Transverse colon (tissue), 4 donors: ENCODE measurements around the gene EDARADD. TPM values are rescaled to one million over a fixed set of nuclear protein-coding genes. Genes with fewer than 3 reads are reported as not detected.

ENCODE experiments used
- DNase-seq: peaks from one replicate; pipeline ENCODE4 v3.0.0-alpha.2; 2019
- H3K27ac ChIP-seq, 4 donors: fragments of 200-600 bp; sonication (generic); 2 replicates each; pipeline ENCODE4 v1.5.1; 2016 to 2018; ENCODE audit warnings: inconsistent platforms in 4 of 4
- H3K27me3 ChIP-seq: fragments of 200-600 bp; sonication (generic); 2 replicates; pipeline ENCODE4 v1.5.1; 2017; ENCODE audit warnings: inconsistent platforms
- H3K36me3 ChIP-seq, 4 donors: fragments of 200-600 bp; sonication (generic); 2 replicates each; pipeline ENCODE4 v1.5.1; 2017 to 2019; ENCODE audit warnings: inconsistent platforms in 4 of 4
- H3K4me1 ChIP-seq, 4 donors: fragments of 200-600 bp; sonication (generic); 2 replicates each; pipeline ENCODE4 v1.5.1; 2017 to 2020; ENCODE audit warnings: inconsistent platforms in 4 of 4
- H3K4me3 ChIP-seq, 4 donors: fragments of 200-600 bp; sonication (generic); 1 replicate in 1 of 4; 2 replicates in 3 of 4; pipeline versions ENCODE4 v1.5.1 to v1.6.1; 2017 to 2019; ENCODE audit warnings: inconsistent platforms in 4 of 4
- H3K9me3 ChIP-seq, 2 donors: fragments of 200-600 bp; sonication (generic); 2 replicates each; pipeline ENCODE4 v1.5.1; 2017 to 2019; ENCODE audit warnings: inconsistent platforms in 2 of 2
- CTCF ChIP-seq, 5 experiments: fragments of 200-600 bp in 3 of 5; fragments of 450-650 bp in 2 of 5; sonication (generic) in 3 of 5; IDR thresholded peaks; 1 replicate in 2 of 5; 2 replicates in 3 of 5; pipeline ENCODE4 v1.5.1; 2016 to 2017; ENCODE audit warnings: antibody characterized with exemption in 5 of 5, inconsistent platforms in 3 of 5, mild to moderate bottlenecking in 2 of 5, moderate library complexity in 1 of 5
- EP300 ChIP-seq: sonication (generic); formaldehyde crosslinking; IDR thresholded peaks from one replicate; pipeline ENCODE4 v1.6.1; 2017; ENCODE audit warnings: antibody characterized with exemption, low read depth
- POLR2A ChIP-seq: fragments of 450-650 bp; IDR thresholded peaks from one replicate; pipeline ENCODE4 v1.6.1; 2016; ENCODE audit warnings: antibody characterized with exemption, mild to moderate bottlenecking, moderate library complexity
- POLR2AphosphoS5 ChIP-seq, 3 donors: sonication (generic); formaldehyde crosslinking; IDR thresholded peaks; one replicate each; pipeline ENCODE4 v1.6.1; 2016; ENCODE audit warnings: antibody characterized with exemption in 3 of 3
- WGBS, 2 donors: methylation state at CpG; one replicate each; pipeline ENCODE4 v1.1.5; 2018; ENCODE audit warnings: low coverage in 1 of 2; 5-methylcytosine and 5-hydroxymethylcytosine counted together
- in situ Hi-C, 4 donors: fragments of 200-750 bp; cut with MboI; loops; one replicate each; pipeline versions ENCODE4 v1.15.0 to v1.15.1; 2017; ENCODE audit warnings: low sequenced_read_pairs in 3 of 4, low pct_ligation_motif_present in 1 of 4, low pct_unique_long_range_greater_than_20kb in 1 of 4
- intact Hi-C: fragments of 100-400 bp; cut with DNase I; formaldehyde crosslinking; loops from one replicate; pipeline ENCODE4 v1.15.1; 2023; ENCODE audit warnings: low total_unique reads
- total RNA-seq, 4 donors: library from RNA; depleted of rRNA; stranded (reverse); fragments of >200 nt; gene quantifications; one replicate each; pipeline ENCODE4 v1.1.0, GENCODE V29; 2016

The EDARADD gene
- total RNA-seq, 4 donors from 2014 or later: 0.27 to 0.79 TPM; not detected in 2

- Histone ChIP-seq H3K27ac (no peak overlapping the region), H3K9me3 (no peaks in the 10 kb centered on the region), H3K36me3 (no peaks in the 10 kb centered on the region), H3K27me3 (no peaks in the 10 kb centered on the region), H3K4me1 (no peaks in the 10 kb centered on the region), H3K4me3 (no peak overlapping the region)
- in situ Hi-C loops: no loop called here
- intact Hi-C loops: no loop called here
- no peak for DNase-seq
- 68 to 69% methylated on average over 5 of the region's 5 CpGs for WGBS, 2 donors
- no peak for TF ChIP-seq POLR2AphosphoS5 (IDR thresholded peaks at IDR 0.05)
- no peak for TF ChIP-seq CTCF (IDR thresholded peaks at IDR 0.05)
- TF ChIP-seq EP300: no peak
- TF ChIP-seq POLR2A: no peak
These were observed 71.8 kb downstream of the EDARADD start for GRCh38 chr1:236465959-236466303.

- no peaks in the 10 kb centered on the region for H3K4me1 ChIP-seq
- intact Hi-C loops: no loop called here
- TF ChIP-seq CTCF (IDR thresholded peaks at IDR 0.05): no peak
- no peak for TF ChIP-seq POLR2A
- no peak for TF ChIP-seq EP300
- TF ChIP-seq POLR2AphosphoS5 (IDR thresholded peaks at IDR 0.05): no peak
These were observed 73.2 kb downstream of the EDARADD start for GRCh38 chr1:236467327-236467641.

GRCh38 chr1:236468625-236469024, 74.5 kb downstream of the EDARADD start:
- Histone ChIP-seq H3K36me3 (no peaks in the 10 kb centered on the region), H3K4me3 (no peak overlapping the region), H3K9me3 (no peaks in the 10 kb centered on the region), H3K27ac (no peak overlapping the region), H3K27me3 (no peaks in the 10 kb centered on the region), H3K4me1 (no peaks in the 10 kb centered on the region)
- in situ Hi-C loops: no loop called here
- TF ChIP-seq CTCF (IDR thresholded peaks at IDR 0.05): no peak
- TF ChIP-seq POLR2AphosphoS5 (IDR thresholded peaks at IDR 0.05): no peak
- TF ChIP-seq POLR2A: no peak
- no peak for TF ChIP-seq EP300
- DNase-seq: no peak
- WGBS, 2 donors: 85 to 100% methylated on average over 2 to 4 of the region's 4 CpGs
- intact Hi-C loops: no loop called here

More at GRCh38 chr1:236467327-236467641, 73.2 kb downstream of the EDARADD start:
- Histone ChIP-seq H3K27ac (no peak overlapping the region), H3K9me3 (no peaks in the 10 kb centered on the region), H3K4me3 (no peak overlapping the region), H3K27me3 (no peaks in the 10 kb centered on the region), H3K36me3 (no peaks in the 10 kb centered on the region)
- DNase-seq: no peak
- in situ Hi-C loops: no loop called here
- 66 to 82% methylated on average over 5 of the region's 5 CpGs for WGBS, 2 donors

GRCh38 chr1:236469466-236469865, 75.4 kb downstream of the EDARADD start:
- no peak overlapping the region for H3K27ac ChIP-seq
- WGBS, 2 donors: 96 to 97% methylated on average over 5 to 6 of the region's 6 CpGs
- no peaks in the 10 kb centered on the region for H3K9me3 ChIP-seq
- H3K4me1 ChIP-seq: no peaks in the 10 kb centered on the region
- no peak for DNase-seq
- H3K4me3 ChIP-seq: no peak overlapping the region
- TF ChIP-seq POLR2A (no peak), CTCF (IDR thresholded peaks at IDR 0.05) (no peak), EP300 (no peak), POLR2AphosphoS5 (IDR thresholded peaks at IDR 0.05) (no peak)
- H3K36me3 ChIP-seq: no peaks in the 10 kb centered on the region
- intact Hi-C loops (no loop called here), in situ Hi-C loops (no loop called here)
- H3K27me3 ChIP-seq: no peaks in the 10 kb centered on the region
